ENCODE measurements around the gene HJV.
A peak's percentile ranks its signal among the peaks of the same experiment; 100 is the strongest.

Gene HJV

DNA sequence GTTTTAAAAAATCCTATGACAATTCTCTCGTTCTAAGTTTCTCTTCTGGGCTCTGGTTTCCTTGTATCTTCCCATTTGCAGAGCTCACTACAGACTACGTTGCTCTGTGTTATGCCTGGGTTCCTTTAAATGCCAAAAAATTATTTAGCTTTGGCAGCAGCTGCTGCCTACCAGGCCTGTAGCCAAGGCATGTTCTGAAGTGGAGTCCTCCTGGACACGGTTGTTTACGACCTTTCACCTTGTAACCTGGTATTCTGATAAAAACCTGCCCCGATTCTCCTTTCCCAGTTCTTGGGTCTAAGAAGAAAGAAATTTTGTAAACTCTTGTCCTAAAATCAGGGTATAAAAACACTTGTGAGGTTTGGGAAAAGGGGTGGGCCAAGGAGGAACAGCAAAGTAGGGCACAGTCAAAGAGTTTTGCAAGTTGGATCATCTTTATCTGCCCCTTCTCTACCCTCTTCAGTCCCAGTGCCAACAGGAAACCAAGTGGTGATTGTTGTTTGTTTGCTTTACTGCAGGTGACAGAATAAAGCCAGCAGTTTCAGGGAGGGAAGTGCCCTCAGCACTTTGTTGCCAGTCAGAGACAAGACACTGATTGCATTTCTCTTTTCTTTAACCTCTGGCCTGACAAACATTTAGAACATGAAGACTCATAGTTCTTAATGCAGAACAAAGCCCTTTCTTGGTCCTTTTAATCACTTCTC is 22.1 kb downstream of the HJV start:
- Histone ChIP-seq H2AFZ (ENCODE audit: low read length) (peak overlapping the region; percentile 9; the same call in 1 of the 2 replicates), H3K9me3 (ENCODE audit: insufficient read depth, low read depth, low read length) (no peaks in the 10 kb centered on the region), H3K36me3 (ENCODE audit: insufficient read depth, low read length) (peaks cover 9% of the 10 kb centered on the region; the same call in 1 of the 2 replicates), H3K27me3 (ENCODE audit: insufficient read depth, low read length, poor library complexity, severe bottlenecking) (peaks cover 9% of the 10 kb centered on the region), H3F3A (ENCODE audit: low read depth) (0 out of 2 replicates have a peak, but pooled peaks cover 4% of the 10 kb centered on the region), H3K9ac (ENCODE audit: low read depth, low read length, poor library complexity, severe bottlenecking) (peak overlapping the region; percentile 38), H3K4me1 (ENCODE audit: insufficient read depth, low read length, poor library complexity, severe bottlenecking) (peaks cover 21% of the 10 kb centered on the region), H4K20me1 (ENCODE audit: insufficient read depth, low read length, poor library complexity, severe bottlenecking) (peaks cover 17% of the 10 kb centered on the region), H3K9me2 (replicated peaks; ENCODE audit: low read depth, low read length) (no peaks in the 10 kb centered on the region), H3K4me2 (ENCODE audit: low read depth, low read length, poor library complexity, severe bottlenecking) (peak overlapping the region; percentile 33), H3K79me2 (ENCODE audit: insufficient read depth, low read length) (peaks cover 25% of the 10 kb centered on the region), H3K4me3 (ENCODE audit: low read length, poor library complexity, severe bottlenecking) (no peak overlapping the region)
- TF ChIP-seq CTCF (conservative IDR thresholded peaks at IDR 0.05; ENCODE audit: low read length) (no peak), EZH2phosphoT487 (IDR thresholded peaks at IDR 0.05; ENCODE audit: borderline replicate concordance) (no peak)

- Histone ChIP-seq H3F3A (ENCODE audit: low read depth) (0 out of 2 replicates have a peak, but pooled peaks cover 8% of the 10 kb centered on the region), H3K4me1 (ENCODE audit: insufficient read depth, low read length, poor library complexity, severe bottlenecking) (peaks cover 34% of the 10 kb centered on the region), H3K9ac (ENCODE audit: low read depth, low read length, poor library complexity, severe bottlenecking) (peak overlapping the region; percentile 100)
These were observed 23.9 kb downstream of the HJV start for GRCh38 chr1:145997718-145998023.

DNA sequence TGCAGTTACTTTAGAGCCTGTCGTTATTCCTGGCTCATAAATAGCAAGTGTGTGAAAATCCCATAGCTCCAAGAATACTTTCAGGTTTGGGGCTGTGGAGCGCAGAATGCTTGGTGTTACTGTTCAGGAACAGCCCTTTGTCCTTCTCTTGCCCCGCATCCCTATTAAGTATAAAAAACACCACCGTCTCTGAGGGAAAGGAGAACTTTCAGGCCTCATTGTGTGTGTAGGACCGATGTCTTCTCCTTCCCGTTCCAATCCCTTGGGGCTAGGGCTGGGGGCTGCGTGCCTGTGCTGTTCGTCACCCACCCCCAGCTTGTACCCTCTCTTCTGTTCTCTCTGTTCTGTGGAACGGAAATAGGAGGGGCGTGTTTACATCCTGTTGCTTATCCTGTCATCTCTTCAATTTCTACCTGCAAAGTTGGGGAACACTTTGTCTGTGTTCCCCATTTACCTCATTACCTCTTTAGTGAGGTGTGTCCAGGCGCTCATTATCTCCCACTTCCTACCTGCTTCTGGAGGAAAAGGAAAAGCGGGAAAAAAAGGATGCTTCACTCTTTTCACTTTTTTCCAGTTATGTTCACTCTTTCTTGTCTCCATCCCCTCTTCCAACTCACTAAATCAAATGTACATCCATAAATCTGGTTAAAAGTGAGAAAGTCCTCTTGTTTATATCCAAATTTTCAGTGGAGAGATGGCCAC is 24.4 kb downstream of the HJV start:
- no peak overlapping the region for H2AFZ ChIP-seq (ENCODE audit: low read length)
- no peaks in the 10 kb centered on the region for H3K9me3 ChIP-seq (ENCODE audit: insufficient read depth, low read depth, low read length)
- peak overlapping the region; percentile 91 for H3K4me2 ChIP-seq (ENCODE audit: low read depth, low read length, poor library complexity, severe bottlenecking)
- H3K9me2 ChIP-seq (replicated peaks; ENCODE audit: low read depth, low read length), result no peaks in the 10 kb centered on the region
- H3K9ac ChIP-seq (ENCODE audit: low read depth, low read length, poor library complexity, severe bottlenecking), result peak overlapping the region; percentile 100
- H3K4me3 ChIP-seq (ENCODE audit: low read length, poor library complexity, severe bottlenecking), result peak overlapping the region; percentile 98
- peaks cover 29% of the 10 kb centered on the region; the same call in 1 of the 2 replicates for H3K36me3 ChIP-seq (ENCODE audit: insufficient read depth, low read length)
- peaks cover 40% of the 10 kb centered on the region for H4K20me1 ChIP-seq (ENCODE audit: insufficient read depth, low read length, poor library complexity, severe bottlenecking)
- H3K79me2 ChIP-seq (ENCODE audit: insufficient read depth, low read length), result peaks cover 48% of the 10 kb centered on the region
- TF ChIP-seq EZH2phosphoT487 (IDR thresholded peaks at IDR 0.05; ENCODE audit: borderline replicate concordance) (no peak), CTCF (conservative IDR thresholded peaks at IDR 0.05; ENCODE audit: low read length) (no peak)
- peaks cover 39% of the 10 kb centered on the region for H3K4me1 ChIP-seq (ENCODE audit: insufficient read depth, low read length, poor library complexity, severe bottlenecking)
- peaks cover 9% of the 10 kb centered on the region for H3K27me3 ChIP-seq (ENCODE audit: insufficient read depth, low read length, poor library complexity, severe bottlenecking)
- H3F3A ChIP-seq (ENCODE audit: low read depth), result peaks cover 12% of the 10 kb centered on the region; the same call in 1 of the 2 replicates

More at GRCh38 chr1:145997718-145998023, 23.9 kb downstream of the HJV start:
- Histone ChIP-seq H3K4me3 (ENCODE audit: low read length, poor library complexity, severe bottlenecking) (peak overlapping the region; percentile 98), H3K9me2 (replicated peaks; ENCODE audit: low read depth, low read length) (no peaks in the 10 kb centered on the region), H3K79me2 (ENCODE audit: insufficient read depth, low read length) (peaks cover 43% of the 10 kb centered on the region), H3K4me2 (ENCODE audit: low read depth, low read length, poor library complexity, severe bottlenecking) (peak overlapping the region; percentile 91), H3K36me3 (ENCODE audit: insufficient read depth, low read length) (peaks cover 27% of the 10 kb centered on the region; the same call in 1 of the 2 replicates), H2AFZ (ENCODE audit: low read length) (no peak overlapping the region), H3K27me3 (ENCODE audit: insufficient read depth, low read length, poor library complexity, severe bottlenecking) (peaks cover 9% of the 10 kb centered on the region), H3K9me3 (ENCODE audit: insufficient read depth, low read depth, low read length) (no peaks in the 10 kb centered on the region), H4K20me1 (ENCODE audit: insufficient read depth, low read length, poor library complexity, severe bottlenecking) (peaks cover 35% of the 10 kb centered on the region)
- TF ChIP-seq EZH2phosphoT487 (IDR thresholded peaks at IDR 0.05; ENCODE audit: borderline replicate concordance) (no peak), CTCF (conservative IDR thresholded peaks at IDR 0.05; ENCODE audit: low read length) (0 out of 2 replicates have a peak, but pooled peaks have one; percentile 8)
